Daoy (cell line): ENCODE measurements around the gene PSMD14. TPM values are rescaled to one million over a fixed set of nuclear protein-coding genes. Genes with fewer than 3 reads are reported as not detected.

ENCODE experiments used
- DNase-seq: peaks from one replicate; pipeline ENCODE4 v3.0.0-alpha.2; 2015; ENCODE audit warnings: low read depth
- total RNA-seq: library from RNA; depleted of rRNA; stranded (reverse); fragments of >200 nt; shearing (Covaris generic); gene quantifications from 2 replicates; pipeline ENCODE4 v1.2.3, GENCODE V29; 2014; rRNA removed

PSMD14 gene
- total RNA-seq = 347 and 407 TPM in 2 replicates

DNA sequence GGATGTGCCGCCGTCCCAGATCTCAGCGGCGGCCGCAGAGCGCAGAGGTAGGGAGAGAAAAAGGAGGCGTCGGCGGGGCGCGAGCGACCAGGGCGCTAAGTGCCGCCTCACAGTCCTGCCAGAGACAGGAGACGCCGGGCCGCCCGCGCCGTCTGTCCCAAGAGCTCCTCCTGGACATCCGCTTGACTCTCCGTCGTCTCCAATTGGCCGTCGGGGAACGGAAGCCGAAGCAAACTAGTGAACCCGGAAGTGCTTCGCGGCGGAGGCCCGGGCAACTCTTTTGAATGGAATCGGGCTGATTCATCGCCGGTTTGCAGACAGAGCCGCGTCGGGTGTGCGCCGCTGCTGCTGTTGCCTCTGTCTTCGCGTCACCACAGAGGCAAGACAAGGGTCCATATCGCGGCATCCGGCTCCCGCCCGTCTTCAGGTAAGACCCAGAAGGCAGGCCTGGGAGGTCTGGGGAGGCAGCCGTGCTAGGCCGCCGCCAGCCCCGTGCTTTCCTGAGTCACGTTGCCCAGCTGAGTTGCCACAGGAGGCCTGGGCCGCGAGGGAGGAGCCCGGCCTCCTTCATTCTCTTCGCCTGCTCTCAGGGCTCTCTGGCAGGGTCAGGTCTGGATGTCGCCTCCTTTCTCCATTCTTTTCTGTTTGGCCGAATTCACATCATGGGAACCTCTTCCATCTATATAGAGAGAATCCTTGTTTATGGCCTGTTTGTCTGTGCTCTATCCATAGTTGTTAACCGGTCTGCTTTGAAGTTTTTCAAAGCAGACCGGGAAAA lies at the start of gene PSMD14:
TSS of gene PSMD14 (plus strand) at position 248 of the 778 bp plus-strand sequence. CDS start 10,401 bp downstream, outside the sequence.
- peak; percentile 97 for DNase-seq

DNA sequence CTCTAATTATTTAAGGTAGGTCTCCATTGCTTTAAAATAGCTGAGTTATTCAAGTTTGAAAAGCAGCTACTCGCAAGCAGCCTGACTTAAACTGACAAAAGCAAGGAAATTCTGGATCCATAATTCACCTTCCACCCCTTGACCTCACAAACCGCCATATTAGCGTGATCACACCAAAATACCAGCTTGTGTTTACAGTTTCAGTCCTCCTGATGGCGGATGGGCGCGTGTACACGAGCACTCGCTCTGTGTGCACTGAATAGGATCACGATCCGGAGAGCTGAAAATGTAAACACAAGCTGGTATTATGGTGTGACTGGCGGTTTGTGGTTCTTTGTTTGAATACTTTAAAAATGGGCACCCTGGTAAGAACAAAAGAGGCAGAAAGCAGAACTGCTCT lies 42.4 kb upstream of the PSMD14 start:
- DNase-seq = no peak

DNA sequence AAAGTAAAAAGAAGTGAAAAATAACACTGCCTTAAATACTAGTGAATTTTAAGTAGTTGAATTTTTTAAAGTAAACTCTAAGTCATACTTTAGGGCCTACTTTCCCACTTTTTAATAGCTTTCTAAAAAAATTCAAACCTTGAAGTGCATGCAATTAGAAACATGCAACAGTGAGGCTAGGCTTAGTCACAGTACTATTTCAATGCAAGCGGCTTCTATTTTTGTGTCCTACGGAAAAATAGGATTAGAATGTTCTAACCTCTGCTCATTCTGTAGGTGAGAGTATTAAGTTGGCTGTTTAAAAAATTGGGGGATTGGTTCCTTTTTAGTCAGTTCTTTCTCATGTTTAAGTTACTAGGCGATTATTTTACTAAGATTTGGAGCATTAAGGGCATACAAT lies 39.1 kb upstream of the PSMD14 start:
- DNase-seq = no peak

DNA sequence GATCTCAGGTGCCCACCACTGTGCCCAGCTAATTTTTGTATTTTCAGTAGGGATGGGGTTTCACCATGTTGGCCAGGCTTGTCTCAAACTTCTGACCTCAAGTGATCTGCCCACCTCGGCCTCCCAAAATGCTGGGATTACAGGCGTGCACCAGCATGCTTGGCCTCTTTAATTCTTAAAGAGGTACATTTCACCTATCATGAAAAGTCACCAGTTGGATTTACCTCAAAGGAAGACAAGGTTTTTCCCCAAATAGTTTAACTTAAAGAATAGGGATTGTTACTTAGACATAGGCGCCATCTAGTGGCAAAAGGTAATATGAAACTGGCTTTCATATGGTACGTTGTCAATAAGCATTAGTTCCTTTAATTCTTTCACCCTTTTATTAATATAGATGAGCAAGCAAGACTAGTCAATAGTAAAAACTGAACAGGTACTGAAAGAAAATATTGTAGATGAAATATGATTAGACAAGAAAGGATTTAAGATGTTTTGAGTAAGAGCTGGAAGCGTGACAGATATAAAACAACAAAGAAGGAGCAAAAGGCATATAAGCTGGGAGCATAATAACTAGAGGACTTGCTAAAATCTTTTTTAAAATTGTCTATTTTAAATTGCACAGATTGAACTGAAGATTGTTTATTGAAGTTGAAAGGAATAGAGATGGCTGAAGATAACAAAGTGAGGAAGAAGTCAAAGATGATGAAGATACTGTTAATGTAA lies 35.0 kb upstream of the PSMD14 start:
- DNase-seq = peak; percentile 36

DNA sequence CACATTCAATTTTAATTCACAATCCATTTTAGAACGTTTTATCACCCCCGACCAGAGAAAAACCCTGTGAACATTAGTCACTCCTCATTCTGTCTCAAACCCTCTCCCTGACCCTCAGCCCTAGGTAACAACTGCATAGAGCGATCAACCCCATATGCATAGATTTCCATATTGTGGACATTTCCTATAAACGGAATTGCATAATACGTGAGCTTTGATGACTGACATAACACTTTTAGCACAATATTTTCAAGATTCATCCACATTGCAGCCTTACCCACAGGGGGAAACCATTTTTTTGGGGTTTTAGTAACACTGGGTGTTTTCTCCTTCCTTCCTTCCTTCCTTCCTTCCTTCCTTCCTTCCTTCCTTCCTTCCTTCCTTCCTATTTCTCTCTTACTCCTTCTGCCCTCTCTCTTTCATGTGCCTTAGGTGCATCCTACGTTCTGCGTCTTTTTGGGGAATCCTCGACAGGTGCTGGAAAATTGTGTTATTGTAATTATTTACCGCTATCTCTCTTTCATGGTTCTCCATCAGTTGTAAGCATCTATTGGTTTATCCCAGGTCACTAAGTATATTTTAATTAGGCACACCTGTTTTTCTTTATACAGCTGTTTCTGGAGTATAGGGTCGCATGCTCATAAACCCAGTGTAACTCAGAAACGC lies 29.5 kb upstream of the PSMD14 start:
- DNase-seq = peak; percentile 84

DNA sequence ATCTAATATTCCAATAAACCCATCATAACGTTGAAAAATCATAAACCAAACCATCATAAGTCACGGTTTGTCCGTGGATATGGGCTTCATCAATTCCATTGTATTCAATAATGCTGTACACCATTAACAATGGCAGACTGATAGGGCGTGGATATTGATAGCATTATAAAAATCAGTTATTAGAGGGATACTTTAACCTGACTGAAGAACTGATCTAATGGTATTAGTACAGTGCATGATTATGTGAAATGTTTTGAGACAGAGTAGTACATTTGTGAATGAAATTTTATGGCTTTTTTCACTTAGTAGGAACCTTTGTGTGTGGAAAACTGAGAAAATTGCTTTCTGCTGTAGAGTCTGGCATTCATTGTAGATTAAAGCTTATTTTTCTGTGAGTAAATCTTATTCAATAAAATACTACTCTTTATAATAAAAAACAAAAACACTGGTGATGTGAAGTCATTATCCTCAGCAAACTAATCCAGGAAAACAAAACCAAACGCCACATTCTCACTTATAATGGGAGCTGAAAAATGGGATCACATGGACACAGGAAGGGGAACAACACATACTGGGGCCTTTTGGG lies 28.9 kb upstream of the PSMD14 start:
- DNase-seq = peak; percentile 9

DNA sequence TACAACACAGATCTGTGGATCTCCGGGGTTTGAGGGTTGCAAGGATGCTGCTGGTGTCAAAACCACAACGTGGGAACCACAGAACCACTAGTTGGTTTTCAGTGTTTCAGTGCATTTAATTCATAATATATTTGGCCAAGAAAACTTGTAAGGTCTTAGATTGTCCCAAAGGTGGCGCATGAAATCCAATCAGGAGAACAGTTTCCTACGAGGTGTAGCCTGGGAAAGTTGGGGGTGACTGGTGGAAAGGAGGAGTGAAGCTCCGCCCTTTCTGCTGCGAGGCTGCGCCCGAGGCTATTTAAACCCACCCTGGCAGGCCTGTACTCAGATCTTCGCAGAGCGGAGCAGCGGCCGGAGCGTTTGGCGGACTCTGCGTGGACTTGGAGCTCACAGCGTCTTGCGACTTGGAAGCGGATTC lies 27.3 kb upstream of the PSMD14 start:
- DNase-seq = peak; percentile 27

DNA sequence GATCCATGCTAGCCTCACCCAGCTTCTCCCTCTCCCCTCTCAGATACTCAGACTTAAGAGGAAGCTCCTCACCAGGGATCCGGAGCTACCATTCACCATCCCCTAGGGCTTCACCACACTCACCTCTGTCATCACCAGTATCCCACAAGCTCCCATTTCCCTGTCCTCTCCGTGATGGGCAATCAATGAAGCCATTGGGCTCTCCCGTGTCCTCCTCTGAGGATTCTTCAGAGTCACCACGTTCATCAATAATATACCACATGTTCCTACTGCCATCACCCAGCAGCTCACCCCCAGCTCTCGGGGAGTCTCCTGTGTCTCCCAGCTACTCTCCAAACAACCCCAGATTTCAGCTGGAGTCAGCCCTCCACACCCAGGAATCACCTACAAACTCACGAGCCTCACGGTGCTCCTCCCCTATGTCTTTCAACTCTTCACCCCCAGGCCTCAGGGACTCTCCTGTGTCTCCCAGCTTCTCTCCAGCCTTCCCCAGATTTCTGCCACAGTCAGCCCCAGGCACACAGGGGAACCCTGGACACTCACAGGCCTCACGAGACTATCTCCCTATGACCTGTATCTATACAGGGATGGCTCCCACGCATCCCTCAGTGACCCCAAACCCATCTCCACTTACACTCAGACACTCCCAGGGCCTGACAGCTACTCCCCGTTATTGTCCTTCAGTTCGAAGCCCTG lies 26.5 kb upstream of the PSMD14 start:
- DNase-seq = peak; percentile 9

DNA sequence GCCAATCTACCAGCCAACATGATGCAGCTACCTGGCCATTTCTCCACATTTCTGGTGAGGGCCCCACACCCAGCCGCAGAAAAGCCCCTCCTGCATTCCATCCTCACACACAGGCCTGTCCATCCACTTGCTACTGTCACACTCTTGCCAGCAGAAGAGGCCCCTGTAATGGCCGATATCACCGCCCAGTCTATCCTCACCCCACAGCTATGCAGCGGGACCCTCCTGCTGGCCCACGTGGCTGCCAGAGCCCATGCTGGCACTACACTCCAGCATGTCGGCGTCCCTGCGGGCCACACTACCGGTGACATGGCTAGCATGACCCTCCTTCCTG lies 25.9 kb upstream of the PSMD14 start:
- peak; percentile 32 for DNase-seq

DNA sequence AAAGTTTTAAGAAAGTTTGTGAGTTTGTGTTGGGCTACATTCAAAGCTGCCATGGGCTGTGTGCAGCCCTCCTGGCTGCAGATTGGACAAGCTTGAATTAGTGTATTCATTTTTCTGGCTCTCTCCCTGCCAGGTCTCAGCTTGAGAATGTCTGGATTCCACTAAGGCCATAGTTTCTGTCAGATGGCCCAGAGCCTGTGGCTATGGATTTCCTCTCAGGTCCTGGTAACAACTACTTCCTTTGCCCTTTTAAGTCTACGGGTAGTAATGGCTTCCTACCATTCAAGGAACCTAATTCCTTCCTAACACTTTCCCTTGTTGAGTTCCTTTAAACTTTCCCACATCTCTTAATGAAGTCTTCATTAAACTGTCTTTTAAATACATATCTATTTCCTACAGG lies 24.3 kb upstream of the PSMD14 start:
- no peak for DNase-seq

DNA sequence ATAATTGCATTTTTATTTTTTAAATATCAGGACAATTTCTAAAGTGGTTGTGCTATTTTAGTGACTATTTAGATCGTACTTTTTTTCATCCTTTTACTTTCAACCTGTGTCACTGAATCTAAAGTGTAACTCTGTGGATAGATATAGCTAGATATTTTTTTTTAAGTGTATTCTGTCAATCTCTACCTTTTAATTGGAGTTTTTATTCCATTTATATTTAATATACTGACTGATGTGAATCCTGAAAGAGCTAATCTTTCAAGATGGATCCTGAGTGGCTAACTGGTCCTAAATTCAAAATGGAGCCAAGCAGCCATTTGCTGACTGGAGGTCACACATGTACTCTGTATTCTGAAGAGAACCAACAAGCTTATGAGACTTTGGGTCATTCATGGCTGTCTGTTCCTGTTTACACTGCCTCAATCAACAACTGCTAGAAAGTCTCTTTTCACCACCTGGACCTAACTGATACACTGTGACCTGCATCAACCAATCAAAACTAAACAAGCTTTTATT lies 4.6 kb upstream of the PSMD14 start:
- no peak for DNase-seq

DNA sequence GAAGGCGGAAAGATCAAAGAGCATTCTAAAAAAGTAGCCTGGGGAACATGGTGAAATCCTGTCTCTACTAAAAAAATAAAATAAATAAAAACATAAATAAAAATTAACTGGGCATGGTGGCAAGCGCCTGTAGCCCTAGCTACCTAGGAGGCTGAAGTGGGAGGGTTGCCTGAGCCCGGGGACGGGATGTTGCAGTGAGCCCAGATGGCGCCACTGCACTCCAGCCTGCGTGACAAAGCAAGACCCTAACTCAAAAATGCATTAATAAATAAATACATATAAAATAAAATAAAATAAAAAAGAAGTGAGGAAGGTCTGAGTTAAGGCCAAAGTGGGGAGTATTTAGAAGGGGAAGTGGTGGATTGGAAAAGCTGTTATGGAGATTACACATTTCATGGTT lies 1.3 kb upstream of the PSMD14 start:
- no peak for DNase-seq

DNA sequence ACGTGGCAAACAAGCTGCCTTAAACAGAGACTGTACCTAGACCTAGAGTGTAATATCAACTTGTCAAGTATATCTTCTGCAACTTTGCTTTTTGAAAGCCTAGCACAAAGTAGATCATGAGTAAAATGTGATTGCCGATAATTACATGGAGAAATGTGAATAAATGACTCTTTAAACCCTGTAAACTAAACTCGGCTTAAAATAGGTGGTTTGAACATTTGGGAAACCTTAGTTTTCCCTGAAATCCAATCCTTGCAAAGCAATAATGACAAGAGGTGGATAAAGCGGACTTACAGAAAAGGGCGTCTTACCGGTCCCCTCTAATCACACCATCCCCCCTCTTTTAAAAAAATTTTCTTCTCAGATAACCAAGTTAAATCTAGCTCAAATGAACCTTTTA lies 549 bp upstream of the PSMD14 start:
- DNase-seq = no peak

DNA sequence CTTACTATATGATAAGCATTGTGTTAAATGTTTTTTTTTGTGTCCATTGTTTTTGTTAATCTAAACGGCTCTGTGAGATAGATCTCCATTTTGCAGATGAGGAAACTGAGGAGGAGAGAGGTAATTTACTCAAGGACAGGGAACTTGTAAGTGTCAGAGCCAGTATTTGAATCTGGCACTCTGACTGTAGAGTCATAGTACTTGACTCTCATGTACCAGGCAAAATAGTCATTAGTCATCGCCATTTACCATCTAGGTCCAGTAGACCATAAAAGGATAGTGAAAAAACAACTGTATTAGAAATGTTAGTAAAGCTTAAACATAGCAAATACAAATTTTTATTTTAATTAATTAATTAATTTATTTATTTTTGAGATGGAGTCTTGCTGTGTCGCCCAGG lies 4.8 kb downstream of the PSMD14 start:
- DNase-seq = peak; percentile 15

DNA sequence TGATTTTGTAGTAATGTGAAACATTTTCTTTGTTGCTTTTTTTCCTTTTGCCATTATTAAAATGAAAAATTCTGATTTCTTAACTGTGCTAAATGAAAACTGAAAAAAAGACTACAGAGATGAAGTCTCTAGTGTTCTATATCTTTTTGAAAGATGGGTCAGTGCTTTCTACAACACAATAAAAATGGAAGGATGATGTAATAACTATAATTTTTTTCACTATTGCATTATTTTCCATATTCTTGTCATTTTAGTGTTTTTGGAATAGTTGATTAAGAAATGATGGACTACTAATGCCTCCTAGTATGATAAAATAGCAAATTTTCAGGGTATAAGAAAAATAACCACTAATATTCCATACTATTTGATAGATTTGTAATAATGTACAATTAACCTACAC lies 7.2 kb downstream of the PSMD14 start:
- DNase-seq = no peak

DNA sequence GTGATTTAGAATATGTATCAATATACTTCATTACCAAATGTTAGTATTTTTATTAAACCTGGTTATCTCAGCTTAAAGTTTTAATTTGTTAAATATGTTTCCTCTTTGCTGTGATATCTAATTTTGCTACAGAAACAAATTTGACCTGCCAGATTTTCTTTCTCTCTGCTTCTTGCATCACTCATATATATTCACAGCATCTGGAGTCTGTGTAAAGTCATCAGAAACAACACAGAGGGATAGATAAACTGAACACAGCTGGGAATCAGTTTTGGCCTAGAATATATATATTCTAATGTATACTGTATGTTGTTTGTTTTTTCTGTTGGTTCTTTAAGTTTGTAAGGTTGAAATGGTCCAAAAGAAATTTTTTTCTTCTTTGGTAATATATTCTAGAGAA lies 8.5 kb downstream of the PSMD14 start:
- no peak for DNase-seq

DNA sequence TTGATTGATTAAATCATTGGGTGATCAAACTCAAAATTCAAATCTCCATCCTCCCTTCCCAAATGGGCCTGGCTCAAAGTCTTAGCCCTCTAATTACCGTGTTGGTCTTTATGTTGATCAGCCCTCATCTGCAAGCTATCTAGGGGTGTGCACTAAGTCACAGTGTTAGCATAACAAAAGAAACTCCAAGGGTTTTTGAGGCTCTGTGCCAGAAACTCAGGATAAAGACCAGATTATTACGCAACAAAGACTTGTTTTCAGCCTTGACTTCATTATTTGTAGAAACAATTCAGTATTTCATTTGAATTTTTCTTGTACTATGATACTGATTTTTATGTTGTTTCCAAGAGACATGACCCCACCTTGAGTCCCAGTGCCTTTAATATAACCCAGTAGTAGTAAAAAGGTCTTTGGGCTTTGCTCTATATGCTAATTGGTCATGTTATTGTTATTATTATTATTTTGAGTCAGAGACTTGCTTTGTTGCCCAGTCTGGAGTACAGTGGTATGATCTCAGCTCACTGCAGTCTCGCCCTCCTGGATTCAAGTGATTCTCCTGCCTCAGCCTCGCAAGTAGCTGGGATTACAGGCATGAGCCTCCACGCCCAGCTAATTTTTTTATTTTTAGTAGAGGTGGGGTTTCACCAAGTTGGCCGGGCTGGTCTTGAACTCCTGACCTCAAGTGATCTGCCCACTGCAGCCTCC lies 13.9 kb downstream of the PSMD14 start:
- DNase-seq = no peak

DNA sequence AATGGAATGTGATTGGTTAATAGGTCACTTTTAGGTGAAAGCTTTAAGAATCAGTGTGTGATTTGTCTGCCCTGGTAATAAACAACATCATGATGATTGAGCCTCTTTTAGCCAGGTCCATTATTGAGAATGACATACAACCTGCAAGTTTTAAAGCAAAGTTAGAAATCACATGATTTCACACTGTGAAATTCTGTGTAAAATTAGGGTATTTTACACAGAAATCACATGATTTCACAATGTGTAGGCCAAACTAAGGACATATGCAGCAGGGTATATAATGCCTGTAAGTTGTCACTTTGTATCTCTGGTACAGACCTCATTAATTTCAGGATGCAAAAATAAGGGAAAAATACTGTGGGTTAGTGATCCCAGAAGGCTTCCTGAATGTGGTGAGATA lies 16.7 kb downstream of the PSMD14 start:
- no peak for DNase-seq

DNA sequence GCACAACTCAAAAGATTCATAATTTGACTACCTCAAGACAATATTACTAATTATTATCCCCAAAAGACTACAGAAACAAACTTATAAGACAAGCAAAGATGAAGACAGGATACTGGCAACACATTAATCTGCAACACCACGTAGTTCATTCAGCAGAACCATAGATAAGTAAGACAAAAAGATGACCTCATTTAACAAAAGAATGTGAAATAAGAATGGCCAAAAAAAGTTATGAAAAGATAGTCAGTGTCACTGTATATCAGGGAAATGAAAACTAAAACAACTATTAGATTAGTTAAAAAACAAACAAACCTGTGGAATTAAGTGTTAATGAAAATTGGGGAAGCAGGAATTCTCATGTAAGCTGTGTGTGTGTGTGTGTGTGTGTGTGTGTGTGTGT lies 19.4 kb downstream of the PSMD14 start:
- DNase-seq = no peak

DNA sequence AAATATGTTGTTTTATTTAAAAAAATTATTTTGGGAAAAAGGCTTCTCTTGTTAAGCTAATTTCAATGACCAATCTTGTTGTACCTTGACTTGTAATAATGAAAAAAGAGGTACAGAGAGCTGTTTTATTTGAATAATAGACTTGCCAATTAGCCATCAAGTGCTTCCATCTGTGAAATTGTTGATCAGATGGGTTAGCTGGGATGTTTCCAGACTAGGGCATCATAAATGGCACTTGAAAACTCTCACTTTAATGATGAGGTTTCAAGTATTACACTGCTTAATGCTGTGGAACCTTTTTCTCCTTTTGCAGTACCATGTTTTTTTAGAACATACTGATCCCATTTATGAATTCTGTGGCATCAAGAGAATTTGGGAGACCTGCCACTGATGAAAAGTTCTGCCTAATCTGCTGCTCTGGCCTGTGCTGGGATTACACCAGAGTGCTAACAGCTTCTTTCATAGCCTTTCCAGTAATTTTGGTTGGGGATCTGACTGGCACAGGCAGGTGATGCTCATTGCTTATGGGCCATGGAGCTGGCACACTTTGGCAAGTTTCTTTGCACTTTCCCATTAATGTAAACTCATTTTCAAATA lies 24.2 kb downstream of the PSMD14 start:
- DNase-seq = no peak

DNA sequence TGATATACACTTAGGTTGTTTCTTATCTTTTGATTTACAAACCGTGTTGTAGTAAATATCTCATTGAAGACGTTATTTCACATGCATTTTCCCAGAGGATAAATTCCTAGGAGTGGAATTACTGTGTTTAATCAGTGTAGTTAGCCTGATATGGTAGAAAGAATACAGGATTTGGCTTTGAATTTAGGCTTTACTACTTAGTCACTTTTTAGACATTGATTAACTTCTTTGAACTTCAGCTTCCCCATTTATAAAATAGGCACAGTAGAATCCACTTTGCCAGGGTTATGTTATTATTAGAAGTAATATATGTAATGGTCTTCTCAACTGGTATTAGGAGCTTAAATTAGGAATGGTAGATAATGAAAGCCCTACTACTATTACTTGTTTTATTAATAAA lies 27.4 kb downstream of the PSMD14 start:
- no peak for DNase-seq
